Renal cortical epithelial cell (primary cell): ENCODE results near the gene EFNB3. TPM values are rescaled to one million over a fixed set of nuclear protein-coding genes. Genes with fewer than 3 reads are reported as not detected.
A peak's percentile ranks its signal among the peaks of the same experiment; 100 is the strongest.

Source experiments
- DNase-seq: peaks from one replicate; pipeline ENCODE4 v3.0.0-alpha.2; 2011; ENCODE audit warnings: low read depth
- total RNA-seq: library from RNA; depleted of rRNA; stranded (reverse); fragments of >200 nt; gene quantifications from 2 replicates; pipeline ENCODE4 v1.2.3, GENCODE V29; 2014

The EFNB3 gene
- total RNA-seq, 1 donor from 2014 or later, result 2.9 TPM

GRCh38 chr17:7716901-7717755 lies 12.1 kb downstream of the EFNB3 start, which contains the start of gene DNAH2:
DNAH2 (plus strand) TSS chr17:7717744; CDS start chr17:7719735, 1,991 bp downstream.
- peak; percentile 67 for DNase-seq

- no peak for DNase-seq
These were observed 12.9 kb downstream of the EFNB3 start for GRCh38 chr17:7717756-7718350.

DNA sequence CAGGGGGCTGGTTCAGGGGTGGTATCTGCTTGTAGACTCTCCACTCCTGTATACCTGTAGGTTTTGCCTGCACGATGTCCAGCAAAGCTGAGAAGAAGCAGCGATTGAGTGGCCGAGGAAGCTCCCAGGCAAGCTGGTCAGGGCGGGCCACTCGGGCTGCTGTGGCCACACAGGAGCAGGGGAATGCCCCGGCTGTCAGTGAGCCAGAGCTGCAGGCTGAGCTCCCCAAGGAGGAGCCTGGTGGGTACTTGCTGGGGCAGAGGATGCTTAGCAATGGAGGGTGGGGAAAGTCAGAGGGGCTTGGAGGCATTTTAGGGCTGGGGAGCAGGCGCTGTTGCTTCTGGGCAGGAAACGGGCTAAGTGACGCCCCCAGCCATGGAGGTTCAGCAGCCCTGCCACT lies 14.7 kb downstream of the EFNB3 start:
- DNase-seq, result no peak

- DNase-seq, result no peak
These were observed 15.1 kb downstream of the EFNB3 start for GRCh38 chr17:7720125-7720524.

- DNase-seq, result no peak
These were observed 16.6 kb downstream of the EFNB3 start for GRCh38 chr17:7721612-7722011.

DNA sequence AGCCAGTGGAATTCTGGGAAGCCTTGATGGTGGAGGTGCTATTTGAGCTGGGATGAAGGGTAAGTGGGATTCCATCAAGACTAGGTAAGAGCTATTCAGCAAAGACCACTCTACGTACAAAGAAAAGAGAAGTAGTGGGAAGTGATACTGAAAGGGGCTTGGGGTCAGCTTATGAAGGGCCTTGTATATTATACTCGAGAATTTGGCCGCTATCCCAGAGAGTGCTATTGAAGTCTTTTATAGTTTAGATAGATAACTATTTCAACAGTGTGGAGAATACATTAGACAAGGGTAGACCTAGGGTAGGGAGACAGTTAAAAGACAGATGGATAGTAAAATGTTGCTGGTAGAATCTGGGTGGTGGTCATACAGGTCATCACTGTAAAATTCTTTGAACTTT lies 22.9 kb downstream of the EFNB3 start:
- DNase-seq, result no peak

DNA sequence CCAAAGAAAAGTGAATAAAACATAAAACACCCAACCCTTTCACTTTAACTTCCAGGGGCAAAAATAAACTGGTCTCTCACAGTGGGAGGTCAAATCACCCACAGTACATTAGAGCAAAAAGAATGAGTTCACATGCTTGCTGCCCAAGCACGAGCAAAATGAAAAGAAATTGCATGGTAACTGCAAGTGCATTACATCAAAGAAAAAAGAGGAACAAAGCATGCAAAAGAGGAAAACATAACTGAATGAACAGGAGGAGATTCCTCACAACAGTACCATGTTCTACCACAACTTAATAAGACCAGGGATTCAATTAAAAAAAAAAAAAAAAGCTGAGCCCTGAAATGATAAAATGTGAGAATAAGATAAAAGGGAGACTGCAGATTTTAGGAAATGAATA lies 24.8 kb downstream of the EFNB3 start:
- DNase-seq, result no peak

- no peak for DNase-seq
These were observed 28.1 kb downstream of the EFNB3 start for GRCh38 chr17:7732981-7733539.

DNA sequence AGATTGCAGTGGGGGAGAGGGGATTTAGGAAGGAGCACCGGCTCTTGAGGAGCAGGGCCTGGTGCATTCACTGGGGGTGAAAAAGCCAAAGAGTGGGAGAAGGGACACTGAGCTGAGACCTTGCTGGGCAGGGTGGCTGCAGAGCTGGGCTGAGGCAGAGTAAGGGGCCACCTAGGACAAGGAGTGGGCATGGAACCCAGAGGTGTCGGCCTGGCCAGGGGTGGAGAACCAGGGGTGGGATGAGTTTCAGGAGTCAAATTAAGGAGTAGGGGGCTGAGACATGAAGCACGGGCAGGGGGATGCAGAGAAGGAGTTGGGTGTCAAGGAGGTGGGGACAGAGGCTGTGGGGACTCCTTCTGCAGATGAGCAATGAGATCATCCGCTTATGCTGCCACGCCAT lies 32.6 kb downstream of the EFNB3 start:
- DNase-seq, result no peak

- no peak for DNase-seq
These were observed 34.7 kb downstream of the EFNB3 start for GRCh38 chr17:7739746-7740145.

DNA sequence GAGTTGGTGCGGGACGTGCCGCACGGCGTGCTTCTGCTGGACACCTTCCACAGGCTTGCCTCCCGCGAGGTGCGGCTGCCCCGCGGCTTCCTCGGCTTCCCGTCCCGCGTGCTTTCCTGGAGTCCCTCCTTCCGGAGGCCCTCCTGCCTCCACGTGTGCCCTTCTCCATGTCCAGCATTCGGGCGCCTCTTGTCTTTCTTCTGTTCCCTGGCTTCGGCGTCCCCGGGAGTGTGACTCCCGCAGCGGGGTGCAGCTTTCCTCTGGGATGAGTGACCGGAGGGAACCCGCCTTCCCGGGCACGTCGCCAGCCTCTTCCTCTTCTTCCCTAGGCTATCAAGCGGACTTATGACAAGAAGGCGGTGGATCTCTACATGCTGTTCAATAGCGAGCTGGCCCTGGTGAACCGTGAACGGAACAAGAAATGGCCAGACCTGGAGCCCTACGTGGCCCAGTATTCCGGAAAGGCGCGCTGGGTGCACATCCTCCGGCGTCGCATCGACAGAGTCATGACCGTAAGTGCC lies 35.5 kb downstream of the EFNB3 start:
- DNase-seq, result no peak

DNA sequence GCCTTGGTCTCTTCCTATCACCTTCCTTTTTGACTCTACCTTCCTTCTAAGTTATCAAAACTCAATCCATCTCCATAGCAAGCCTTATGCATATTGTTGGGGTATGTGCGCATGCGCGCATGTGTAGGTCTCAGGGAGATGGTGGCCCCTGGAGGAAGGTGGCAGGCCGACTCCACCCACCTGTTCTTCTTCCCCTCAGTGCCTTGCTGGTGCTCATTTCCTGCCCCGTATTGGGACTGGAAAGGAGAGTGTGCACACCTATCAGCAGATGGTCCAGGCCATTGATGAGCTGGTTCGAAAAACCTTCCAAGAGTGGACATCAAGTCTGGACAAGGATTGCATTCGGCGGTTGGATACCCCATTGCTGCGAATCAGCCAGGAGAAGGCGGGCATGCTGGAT lies 37.7 kb downstream of the EFNB3 start:
- DNase-seq, result no peak

DNA sequence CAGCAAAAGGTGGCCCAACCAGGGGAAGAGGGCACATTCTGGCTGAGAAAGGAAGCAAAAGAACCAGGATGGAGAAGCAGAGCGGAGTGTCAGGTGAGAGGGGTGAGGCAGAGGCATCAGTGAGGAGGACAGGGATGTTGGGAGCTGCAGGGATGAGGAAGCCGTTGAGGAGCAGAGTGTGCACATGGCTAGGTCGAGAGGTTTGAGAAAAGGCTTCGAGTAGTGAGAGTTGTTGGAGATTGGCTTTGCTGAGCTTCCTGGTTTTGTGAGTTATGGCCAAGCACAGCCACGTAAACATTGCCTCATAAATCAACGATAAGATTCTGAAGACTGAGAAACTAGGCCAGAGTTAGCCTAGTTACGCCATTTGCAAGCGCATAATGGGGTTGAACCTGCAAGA lies 39.4 kb downstream of the EFNB3 start:
- no peak for DNase-seq

DNA sequence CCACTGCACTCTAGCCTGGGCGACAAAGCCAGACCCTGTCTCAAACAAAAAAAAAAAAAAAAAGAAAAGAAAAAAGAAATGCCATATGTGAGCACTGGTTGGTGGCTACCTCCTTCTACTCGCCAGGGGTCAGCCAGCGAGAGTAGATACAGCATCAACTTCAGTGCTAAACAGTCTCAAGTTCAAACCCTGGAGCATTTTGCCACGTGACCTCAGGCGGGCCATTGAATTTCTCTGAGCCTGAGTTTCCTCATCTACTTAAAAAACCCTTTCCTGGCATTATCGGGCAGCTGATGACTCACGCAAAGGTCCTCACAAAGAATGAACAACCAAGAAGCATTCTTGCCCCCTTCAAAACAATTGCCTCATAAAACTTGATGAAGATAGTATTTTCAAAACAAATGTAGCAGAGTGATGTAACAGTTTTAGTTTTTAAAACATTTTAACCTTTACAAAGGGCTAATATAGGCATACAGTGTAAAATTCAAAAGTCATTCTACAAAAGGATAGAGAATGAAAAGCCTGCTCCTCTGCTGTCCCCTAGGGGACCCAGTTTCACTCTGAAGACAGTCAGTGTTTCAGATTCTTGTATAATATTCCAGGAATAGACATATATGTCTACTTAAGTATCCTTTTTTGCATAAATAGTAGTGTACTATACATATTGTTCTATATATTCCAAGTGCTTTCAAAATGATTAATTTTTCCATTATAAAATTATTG lies 40.9 kb downstream of the EFNB3 start:
- DNase-seq, result peak; percentile 93

GRCh38 chr17:7747635-7748071 lies 42.7 kb downstream of the EFNB3 start:
- DNase-seq, result no peak

DNA sequence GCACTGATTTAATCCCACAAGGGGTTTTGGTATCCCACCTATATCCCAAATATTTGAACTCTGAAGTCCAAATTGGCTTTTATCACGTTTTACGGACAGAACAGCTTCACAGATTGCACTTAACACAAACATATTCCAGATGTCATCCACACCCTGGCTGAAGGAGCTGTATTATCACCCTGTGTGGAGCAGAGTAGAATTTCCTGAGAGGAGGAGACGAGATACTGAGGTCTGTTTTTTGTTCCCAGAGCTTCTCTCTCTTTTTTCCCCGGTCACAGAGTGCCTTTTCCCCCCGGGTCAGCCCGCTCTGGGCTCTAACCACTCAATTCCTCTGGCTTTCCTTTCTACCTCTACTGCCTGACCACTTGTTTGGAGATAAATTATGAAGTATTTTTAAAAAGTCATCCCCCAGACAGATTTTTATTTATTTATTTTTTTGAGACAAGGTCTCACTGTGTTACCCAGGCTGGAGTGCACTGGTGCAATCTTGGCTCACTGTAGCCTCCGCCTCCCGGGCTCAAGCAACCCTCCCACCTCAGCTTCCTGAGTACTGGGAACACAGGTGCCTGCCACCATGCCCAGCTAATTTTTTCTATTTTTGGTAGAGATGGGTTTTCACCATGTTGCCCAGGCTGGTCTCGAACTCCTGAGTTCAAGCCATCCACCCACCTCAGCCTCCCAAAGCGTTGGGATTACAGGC lies 43.2 kb downstream of the EFNB3 start:
- DNase-seq, result no peak

- peak; percentile 92 for DNase-seq
These were observed 45.4 kb downstream of the EFNB3 start for GRCh38 chr17:7750321-7750821.

GRCh38 chr17:7754656-7755055 lies 49.7 kb downstream of the EFNB3 start:
- no peak for DNase-seq

DNA sequence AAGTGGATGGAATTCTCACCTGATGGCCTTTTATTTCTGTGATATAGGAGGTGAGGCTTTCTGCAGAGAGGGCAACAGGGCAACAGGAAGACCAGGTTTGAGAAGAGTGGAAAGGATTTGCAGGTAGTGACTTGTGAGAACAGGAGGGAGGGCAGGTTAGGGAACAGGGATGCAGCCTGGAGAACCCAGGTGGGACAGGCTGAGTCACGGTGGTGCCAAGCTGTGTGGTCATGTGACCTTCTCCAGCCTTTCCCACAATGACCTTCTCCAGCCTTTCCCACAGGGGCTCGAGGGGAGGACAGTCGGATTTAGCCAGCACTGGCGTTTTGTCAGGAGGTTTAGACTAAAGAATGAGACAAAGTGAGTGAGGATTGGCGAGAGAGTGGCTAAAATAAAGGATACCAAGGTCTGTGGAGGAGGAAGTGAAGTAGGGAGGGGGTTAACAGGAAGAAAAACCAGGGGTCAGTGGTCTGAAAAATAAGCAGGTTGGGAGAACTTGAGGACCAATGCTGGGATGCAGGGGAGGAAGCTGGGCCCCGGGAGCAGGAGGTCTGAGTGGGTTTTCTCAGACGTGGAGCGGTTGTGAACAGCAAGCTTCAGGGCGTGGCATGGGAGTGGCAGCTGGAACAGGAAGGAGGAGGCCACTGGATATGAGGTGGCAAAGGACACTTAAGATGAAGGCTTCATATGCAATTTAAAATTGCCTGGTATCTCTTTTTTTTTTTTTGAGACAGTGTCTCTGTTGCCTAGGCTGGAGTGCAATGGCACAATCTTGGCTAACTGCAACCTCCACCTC lies 50.3 kb downstream of the EFNB3 start:
- no peak for DNase-seq

DNA sequence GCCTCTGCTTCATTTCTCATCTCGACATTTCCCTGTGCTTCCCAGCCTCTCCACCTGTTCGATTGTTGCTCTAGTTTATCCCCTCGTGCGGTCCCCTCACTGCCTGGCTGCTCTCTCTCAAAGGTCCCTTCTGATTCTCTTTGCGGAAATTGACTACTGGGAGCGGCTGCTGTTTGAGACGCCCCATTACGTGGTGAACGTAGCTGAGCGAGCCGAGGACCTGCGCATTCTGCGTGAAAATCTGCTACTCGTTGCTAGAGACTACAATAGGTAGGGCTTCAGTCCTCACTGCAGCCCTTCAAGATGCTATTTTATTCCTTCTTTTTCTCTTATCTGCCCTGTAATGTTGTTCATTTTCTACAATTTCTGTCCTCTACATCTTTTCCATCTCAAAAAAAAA lies 52.0 kb downstream of the EFNB3 start:
- DNase-seq, result no peak
